HG03196 (cell line): Measurements from ENCODE around the gene LSM5.
"Not testable (repeated sequence)": the region's sequence is repeated elsewhere in the genome, so short reads cannot be mapped to it uniquely, and the experiment has no call there.

Experiments used
- ATAC-seq: cut with Tn5 transposase; IDR thresholded peaks from one replicate; pipeline ENCODE4 v1.9.1; 2021; ENCODE audit not compliant: unreplicated experiment

The LSM5 gene

DNA sequence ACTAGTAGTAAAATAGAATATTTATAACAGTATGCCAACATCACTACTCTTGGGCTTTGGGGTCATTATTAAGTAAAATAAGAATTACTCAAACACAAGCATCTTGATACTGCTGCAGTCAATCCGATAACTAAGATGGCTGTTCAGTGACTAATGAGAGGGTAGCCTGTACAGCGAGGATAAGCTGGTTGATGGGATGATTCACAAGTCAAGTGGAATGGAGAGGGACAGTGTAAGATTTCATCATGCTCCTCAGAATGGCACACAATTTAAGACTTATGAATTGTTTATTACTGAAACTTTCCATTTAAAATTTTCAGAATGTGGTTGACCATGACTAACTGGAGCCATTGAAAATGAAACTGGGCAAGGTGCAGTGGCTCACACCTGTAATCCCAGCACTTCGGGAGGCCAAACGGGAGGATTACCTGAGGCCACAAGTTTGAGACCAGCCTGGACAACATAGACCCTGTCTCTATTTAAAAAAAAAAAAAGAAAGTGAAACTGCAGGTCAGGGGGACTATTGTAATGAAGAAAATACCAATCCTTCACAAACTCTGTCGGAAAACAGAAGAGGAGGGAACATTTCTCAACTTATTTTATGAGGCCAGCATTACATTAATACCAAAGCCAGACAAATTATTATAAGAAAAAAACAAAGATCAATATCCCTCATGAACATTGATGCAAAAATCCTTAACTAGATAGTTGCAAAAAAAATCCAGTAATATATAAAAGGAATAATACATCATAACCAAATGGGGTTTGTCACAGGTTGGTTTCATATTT lies 16.3 kb upstream of the LSM5 start:
- peak; percentile 57 for ATAC-seq

DNA sequence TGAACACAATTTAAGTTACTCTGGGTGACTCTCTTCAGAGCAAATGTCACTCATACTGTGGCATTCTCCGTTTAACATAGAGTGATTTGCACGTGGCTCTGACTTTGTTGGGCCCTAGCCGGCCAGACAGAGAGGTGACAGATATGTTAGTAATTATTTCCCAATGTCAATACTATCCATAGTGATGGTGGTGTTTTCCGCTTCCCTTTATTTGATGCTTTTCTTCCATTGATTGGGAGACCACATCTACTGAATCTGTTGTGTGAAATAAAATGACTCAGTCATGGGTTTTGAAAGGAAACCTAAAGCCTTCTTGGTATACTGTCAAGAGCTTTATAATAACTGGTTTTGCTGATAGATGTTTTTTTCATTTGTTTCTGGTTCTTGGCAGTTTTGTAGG lies 12.5 kb upstream of the LSM5 start:
- no peak for ATAC-seq

DNA sequence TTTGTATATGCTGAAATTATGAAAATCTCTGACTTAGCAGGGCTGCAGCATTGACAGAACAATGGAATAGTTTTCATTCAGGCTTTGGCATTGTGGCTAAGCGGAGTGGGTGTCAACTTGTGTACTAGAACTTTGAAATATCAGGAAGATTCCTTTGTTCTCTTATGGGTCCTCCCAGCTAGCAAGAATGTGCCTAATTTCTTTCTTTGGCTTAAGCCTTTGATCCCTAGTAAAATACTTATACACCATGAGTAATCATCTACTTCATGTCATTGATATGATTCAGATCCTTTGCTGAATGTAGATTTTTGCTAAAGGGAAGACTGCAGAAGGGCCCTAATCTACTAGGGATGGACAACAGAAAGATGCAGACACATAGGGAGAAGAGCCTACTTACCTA lies 11.3 kb upstream of the LSM5 start:
- ATAC-seq: no peak

DNA sequence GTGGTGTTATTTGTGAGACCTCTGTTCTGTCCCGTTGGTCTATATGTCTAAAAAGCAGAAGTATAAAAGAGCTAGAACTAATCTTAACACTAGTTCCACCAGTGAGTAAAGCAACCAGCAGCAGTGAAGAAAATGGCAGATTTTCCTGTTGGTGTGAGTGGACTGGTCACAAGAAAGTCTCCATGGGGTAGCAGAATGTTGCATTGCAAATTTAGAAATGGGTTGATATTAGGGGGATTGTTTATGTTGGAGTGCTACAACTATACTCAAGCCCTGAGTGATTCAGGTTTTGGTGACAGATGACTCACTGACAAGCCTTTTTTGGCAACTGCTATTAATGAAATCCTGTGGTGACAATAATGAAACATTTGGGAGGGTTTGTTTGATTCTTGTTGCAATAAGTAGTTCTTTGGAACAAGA lies 10.8 kb upstream of the LSM5 start:
- ATAC-seq: peak; percentile 59

DNA sequence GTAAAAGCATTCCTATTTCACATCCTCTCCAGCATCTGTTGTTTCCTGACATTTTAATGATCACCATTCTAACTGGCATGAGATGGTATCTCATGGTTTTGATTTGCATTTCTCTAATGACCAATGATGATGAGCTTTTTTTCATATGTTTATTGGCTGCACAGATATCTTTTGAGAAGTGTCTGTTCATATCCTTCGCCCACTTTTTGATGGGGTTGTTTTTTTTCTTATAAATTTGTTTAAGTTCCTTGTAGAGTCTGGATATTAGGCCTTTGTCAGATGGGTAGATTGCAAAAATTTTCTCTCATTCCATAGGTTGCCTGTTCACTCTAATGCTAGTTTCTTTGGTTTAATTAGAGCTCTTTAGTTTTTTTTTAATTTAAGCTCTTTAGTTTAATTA lies 10.0 kb upstream of the LSM5 start:
- not testable (repeated sequence) for ATAC-seq

DNA sequence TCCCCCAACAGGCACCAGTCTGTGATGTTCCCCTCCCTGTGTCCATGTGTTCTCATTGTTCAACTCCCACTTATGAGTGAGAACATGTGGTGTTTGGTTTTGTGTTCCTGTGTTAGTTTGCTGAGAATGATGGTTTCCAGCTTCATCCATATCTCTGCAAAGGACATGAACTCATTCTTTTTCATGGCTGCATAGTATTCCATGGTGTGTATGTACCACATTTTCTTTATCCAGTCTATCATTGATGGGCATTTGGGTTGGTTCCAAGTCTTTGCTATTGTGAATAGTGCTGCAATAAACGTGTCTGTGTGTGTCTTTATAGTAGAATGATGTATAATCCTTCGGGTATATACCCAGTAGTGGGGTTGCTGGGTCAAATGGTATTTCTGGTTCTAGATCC lies 9.6 kb upstream of the LSM5 start:
- ATAC-seq: not testable (repeated sequence)

DNA sequence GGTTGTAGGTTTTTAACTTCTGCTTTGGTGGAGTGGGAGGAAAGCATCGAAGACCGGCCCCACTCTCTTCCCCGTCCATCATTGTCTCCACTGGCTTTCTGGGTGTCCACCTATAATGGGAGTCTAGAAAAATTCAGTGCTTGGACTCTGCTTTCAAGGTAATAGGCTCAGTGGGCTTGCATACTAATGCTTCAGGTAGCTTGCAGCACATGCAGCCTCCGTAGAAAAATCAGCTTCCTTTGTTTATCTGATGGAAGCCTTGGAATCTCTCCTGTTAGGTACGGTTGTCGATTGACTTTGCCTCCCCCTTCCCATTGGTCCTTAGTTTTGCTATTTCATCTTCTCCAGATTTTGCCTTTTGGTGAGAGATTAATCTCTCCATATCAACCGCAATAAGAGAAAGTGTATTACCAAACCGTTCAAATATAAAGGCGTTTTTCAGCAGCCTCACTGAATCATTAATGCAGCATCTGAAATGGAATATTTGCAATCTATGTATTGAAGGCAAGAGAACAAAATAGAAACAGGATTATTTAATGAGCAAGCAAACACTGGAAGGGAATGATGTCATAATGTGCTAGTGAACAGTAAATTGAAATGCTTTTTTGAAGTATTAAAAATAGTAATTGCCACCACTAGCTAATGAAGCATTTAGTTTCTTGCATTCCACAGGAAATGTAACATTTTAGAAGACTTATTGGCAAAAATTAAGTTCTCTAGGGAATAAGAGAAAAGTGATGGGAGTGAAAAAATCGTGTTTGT lies 6.1 kb upstream of the LSM5 start:
- no peak for ATAC-seq

DNA sequence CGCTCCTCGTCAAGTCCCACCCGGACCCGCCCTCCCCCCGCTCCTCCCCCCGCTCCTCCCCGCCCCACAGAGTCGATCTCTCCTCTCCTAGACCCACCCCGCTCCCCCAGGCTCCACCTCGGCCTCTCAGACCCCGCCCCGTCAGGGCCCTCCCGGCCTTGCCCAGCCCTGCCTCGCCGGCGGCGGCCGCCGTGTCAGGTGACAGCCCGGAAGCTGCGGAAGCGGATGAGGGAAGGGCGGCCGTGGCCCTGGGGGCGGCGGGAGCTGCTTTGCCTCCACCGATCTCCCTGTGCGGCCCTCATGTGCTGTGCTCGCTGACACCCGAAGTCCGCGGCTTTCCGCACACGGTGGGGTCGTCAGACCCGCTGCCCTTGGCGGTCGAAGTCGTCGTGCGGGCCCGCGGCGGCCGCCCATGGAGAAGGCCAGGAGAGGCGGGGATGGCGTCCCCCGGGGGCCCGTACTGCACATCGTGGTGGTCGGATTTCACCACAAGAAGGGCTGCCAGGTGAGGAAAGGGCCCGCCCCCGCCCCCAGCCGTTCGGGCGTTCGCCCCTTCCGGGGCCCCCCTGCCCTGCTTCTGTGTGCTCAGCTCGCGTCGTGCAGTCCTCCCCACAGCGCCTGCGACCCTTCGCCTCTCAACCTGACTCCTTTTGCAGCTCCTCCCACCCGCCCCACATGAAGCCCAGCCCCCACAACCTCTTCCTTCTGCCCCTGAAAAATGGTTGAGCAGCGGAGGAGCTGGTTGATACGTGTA lies 5.3 kb upstream of the LSM5 start, which contains the start of gene AVL9:
Gene AVL9, plus strand, starts transcription at position 192 of the 754 bp plus-strand sequence. Its CDS starts 221 bp downstream, at position 413.
- peak; percentile 96 for ATAC-seq

DNA sequence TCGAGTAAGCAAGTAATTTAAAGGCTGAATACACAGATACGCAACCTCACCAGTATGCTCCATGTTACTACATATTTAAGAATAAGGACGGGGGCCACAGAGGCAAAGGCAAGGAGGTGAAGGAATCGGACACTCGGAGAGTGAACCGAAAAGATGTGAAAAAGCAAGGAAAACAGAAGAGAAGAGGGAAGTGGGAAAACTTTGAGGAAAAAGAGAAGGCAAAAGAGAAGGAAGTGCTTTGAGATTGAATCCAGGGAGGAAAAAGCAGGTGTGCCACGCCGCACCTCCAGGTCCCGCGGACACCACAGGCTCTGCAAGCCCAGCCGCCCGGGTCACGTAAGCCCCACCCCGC lies 4.7 kb upstream of the LSM5 start:
- peak; percentile 6 for ATAC-seq

DNA sequence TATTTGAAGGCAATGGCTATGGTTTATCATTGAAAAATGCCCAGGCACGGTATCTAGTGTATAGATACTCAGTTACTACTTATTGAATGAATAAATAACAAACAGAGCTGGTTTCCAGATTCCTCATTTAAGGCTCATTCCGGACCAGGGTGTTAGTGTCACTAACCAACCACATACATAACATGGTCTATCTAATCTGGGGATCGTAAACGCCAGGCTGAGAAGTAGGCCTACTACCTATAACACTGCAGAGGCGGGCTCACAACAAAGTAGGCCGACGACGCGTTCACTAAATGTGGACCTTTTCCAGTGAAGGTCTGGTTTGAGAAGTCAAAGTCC lies 423 bp downstream of the LSM5 start:
- no peak for ATAC-seq

DNA sequence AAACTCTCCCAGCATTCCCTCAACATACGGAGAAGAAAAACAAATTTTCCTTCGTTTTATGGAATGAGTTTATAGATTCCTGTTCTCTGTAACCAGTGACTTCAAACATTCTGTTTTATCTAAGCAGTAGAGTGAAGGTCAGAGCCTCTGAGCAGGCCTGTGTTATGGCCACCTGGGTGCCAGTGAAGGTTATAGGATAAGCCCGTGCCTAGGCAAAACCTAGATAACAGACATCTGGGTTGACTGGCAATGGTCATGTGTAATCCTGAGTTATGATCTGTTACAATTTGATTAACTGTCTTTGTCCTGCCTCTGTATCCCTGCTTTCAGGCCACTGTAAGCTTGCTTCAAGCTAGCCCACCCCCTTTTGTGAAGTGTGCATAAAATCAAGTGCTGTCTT lies 8.3 kb downstream of the LSM5 start:
- no peak for ATAC-seq

DNA sequence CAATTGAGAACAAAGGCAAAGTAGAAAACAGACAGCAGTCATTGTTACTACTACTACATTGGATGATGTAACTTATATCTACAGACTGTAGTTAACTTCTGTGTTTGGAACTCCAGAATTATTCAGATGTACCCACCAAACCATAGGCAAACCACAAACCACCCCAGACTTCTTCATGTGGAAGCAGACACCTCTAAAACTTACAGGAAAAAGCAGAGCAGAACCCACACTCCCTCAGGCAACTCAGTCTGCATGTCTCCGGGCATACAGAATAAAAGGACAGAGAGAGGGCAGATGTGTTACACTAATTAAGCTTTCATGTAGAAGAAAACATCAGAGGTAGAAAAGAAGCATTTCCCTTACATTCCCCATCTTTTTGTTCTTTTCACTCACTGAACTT lies 9.0 kb downstream of the LSM5 start:
- no peak for ATAC-seq

DNA sequence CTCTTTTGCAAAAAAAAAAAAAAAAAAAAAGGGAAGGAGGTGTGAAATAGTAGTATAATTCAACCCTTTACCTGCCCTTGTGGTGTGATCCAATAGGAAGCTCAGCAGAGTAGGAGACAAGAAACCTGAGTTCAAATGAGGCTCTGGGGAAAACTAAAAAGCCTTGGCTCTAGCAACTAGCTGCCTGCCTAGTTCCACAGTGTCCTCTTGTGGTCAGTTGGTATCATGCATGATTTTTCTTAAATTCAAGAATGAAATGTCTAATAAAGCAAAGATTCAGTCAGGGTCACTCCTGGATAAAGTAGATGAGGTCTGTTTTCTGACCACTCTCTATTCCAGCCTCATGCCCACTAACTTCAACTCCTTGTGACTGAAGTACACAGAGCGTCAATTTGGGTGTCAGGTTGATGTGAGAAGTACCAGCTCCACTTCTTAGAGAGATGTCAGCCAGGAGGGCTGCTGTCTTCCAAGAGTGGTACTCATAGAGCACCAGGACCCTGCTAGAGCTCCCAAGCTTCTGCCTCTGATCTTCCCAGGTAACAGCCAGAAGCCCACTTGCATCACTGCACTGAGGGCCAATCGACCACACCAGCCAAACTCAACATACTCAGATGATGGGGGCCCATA lies 10.5 kb downstream of the LSM5 start:
- ATAC-seq: no peak

DNA sequence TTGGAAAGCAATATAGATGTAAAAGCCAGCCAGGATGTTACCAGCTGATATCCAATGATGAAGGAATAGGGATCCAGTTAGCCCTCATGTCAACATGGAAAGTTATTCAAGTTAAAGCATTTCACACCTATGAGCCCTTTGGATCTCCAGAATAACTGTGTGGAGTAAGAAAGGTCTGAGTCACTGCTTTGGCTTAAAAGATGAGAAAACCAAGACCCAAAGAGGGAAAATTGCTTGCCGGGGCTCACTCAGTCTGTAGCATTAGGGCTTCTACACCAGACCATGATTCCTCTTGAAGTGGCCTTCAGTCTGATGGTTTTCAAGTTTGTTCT lies 12.6 kb downstream of the LSM5 start:
- ATAC-seq: no peak

DNA sequence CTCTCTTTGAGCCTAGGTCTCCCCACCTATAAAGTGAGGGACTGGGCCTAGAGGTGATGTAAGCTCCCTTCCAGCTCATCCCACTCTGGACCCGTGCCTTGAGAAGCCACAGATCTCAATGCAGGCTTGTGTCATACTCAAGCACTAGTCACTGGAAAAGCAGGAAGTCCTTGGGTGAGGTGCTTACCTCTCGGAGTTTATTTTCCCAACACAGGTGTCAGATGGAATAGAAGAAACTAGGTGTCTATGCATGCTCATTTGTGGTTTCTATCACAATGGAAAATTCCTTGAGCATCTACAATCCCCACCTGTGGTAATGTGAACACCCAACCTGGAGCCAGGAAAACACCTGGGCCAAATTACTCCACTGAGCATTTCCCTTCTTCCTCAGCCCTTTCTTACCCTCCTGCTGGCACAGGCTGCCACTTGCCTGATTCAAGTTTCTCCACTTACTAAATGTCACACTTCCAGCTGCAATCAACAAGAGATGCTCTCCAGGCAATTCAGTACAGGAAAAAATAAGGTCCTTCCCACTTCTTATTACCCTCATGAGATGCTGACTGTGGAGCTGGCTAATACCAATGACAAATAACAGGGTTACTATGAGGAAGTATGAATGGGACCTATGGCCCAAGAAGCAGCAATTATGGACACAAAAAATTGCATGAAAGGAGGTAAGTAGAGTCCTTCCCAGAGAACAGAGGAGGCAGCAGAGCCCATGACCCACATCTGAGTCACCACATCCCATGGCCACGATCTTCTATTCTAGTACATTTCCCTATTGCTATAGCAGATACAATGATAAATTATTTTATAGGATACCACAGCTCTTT lies 13.1 kb downstream of the LSM5 start:
- ATAC-seq: no peak

DNA sequence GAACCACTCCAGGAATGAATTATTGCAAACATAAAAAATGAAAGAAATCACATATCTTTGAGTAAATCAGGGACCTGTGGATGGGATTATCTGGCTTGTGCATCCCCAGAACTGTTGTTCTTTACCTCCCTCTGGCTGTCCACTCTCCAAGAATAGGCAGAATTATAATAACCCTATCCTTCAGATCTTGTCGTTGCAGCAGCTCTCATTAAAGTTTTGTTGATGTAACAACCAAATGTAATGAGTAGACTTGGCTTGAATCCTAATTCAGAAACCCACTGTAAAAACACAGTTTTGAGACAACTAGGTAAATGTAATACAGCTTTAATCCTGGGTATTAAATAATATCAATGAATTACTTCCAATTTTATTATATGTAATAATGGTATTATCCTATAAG lies 16.2 kb downstream of the LSM5 start:
- no peak for ATAC-seq

DNA sequence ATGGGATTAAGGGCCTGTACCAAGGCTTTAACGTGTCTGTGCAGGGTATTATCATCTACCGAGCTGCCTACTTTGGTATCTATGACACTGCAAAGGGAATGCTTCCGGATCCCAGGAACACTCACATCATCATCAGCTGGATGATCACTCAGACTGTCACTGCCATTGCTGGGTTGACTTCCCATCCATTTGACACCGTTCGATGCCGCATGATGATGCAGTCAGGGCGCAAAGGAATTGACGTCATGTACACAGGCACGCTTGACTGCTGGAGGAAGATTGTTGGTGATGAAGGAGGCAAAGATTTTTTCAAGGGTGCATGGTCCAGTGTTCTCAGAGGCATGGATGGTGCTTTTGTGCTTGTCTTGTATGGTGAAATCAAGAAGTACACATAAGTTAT lies 18.2 kb downstream of the LSM5 start:
- no peak for ATAC-seq

DNA sequence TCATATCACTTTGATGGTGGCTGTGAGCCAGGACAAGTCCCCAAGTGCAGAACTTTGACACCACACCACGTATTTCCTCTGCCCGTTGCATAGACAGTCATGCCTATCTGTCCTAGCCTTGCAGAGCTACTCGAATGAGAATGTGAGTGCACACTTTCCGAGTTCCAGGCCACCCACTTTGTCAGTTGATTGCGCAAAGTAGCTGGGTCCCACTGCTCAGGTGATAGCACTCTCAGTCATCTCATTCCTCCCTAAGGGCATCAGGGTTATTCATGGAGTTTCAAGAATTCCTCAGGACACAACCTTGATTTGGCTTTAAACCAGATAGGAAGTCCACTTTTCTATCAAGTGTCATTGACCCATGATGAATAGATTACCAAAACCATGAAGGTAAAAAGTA lies 19.3 kb downstream of the LSM5 start:
- no peak for ATAC-seq

DNA sequence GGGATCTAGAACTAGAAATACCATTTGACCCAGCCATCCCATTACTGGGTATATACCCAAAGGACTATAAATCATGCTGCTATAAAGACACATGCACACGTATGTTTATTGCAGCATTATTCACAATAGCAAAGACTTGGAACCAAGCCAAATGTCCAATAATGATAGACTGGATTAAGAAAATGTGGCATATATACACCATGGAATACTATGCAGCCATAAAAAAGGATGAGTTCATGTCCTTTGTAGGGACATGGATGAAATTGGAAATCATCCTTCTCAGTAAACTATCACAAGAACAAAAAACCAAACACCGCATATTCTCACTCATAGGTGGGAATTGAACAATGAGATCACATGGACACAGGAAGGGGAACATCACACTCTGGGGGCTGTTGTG lies 20.2 kb downstream of the LSM5 start:
- ATAC-seq: not testable (repeated sequence)

DNA sequence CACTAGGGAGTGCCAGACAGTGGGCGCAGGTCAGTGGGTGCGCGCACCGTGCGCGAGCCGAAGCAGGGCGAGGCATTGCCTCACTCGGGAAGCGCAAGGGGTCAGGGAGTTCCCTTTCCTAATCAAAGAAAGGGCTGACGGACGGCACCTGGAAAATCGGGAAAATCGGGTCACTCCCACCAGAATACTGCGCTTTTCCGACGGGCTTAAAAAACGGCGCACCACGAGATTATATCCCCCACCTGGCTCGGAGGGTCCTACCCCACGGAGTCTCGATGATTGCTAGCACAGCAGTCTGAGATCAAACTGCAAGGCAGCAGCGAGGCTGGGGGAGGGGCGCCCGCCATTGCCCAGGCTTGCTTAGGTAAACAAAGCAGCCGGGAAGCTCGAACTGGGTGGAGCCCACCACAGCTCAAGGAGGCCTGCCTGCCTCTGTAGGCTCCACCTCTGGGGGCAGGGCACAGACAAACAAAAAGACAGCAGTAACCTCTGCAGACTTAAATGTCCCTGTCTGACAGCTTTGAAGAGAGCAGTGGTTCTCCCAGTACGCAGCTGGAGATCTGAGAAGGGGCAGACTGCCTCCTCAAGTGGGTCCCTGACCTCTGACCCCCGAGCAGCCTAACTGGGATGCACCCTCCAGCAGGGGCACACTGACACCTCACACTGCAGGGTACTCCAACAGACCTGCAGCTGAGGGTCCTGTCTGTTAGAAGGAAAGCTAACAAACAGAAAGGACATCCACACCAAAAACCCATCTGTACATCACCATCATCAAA lies 25.4 kb downstream of the LSM5 start:
- ATAC-seq: not testable (repeated sequence)
